ENCODE data around the gene CPHXL2.

Gene CPHXL2

GRCh38 chr16:75635036-75635435, 41.8 kb downstream of the CPHXL2 start:
- no peak for DNase-seq

- no peak for DNase-seq
Observed at GRCh38 chr16:75632857-75633256, 44.0 kb downstream of the CPHXL2 start.

GRCh38 chr16:75630052-75630451, 46.8 kb downstream of the CPHXL2 start:
- DNase-seq = no peak

- no peak for DNase-seq
Observed at GRCh38 chr16:75629132-75629531, 47.7 kb downstream of the CPHXL2 start.

GRCh38 chr16:75628351-75628750, 48.5 kb downstream of the CPHXL2 start:
- no peak for DNase-seq

GRCh38 chr16:75627851-75628250, 49.0 kb downstream of the CPHXL2 start:
- DNase-seq = no peak

- no peak for DNase-seq
Observed at GRCh38 chr16:75626806-75627205, 50.0 kb downstream of the CPHXL2 start.

GRCh38 chr16:75624921-75625334, 51.9 kb downstream of the CPHXL2 start:
- DNase-seq = no peak

- peak; percentile 79 for DNase-seq
Observed at GRCh38 chr16:75622761-75623605, 53.8 kb downstream of the CPHXL2 start, which contains the start of gene ADAT1. Gene ADAT1, minus strand, starts transcription at chr16:75623281. Its CDS starts 2,482 bp downstream, at chr16:75620799.

- no peak for DNase-seq
Observed at GRCh38 chr16:75621170-75621477, 55.7 kb downstream of the CPHXL2 start.

- DNase-seq = no peak
Observed at GRCh38 chr16:75620326-75621169, 56.3 kb downstream of the CPHXL2 start.

- DNase-seq = no peak
Observed at GRCh38 chr16:75618780-75619179, 58.0 kb downstream of the CPHXL2 start.

- DNase-seq = no peak
Observed at GRCh38 chr16:75617121-75617520, 59.7 kb downstream of the CPHXL2 start.

- DNase-seq = no peak
Observed at GRCh38 chr16:75616521-75617010, 60.2 kb downstream of the CPHXL2 start.

GRCh38 chr16:75615619-75616018, 61.2 kb downstream of the CPHXL2 start:
- DNase-seq = no peak

GRCh38 chr16:75614066-75614897, 62.5 kb downstream of the CPHXL2 start:
- DNase-seq = no peak

All from NCI-H2081 treated with DMSO at 0.1 percent for 48 hours (cell line).